Activated T-cell treated with anti-CD3 and anti-CD28 coated beads for 4 hours (primary cell): ENCODE measurements around the gene KDM5A.
"Not testable (repeated sequence)": the region's sequence is repeated elsewhere in the genome, so short reads cannot be mapped to it uniquely, and the experiment has no call there.

Source experiments
- DNase-seq: peaks from one replicate; pipeline ENCODE4 v3.0.0-alpha.2; 2020

Gene KDM5A

GRCh38 chr12:332581-333205 is 56.4 kb downstream of the KDM5A start:
- no peak for DNase-seq

GRCh38 chr12:331287-331686 is 57.8 kb downstream of the KDM5A start:
- DNase-seq: no peak

- DNase-seq: no peak
These were observed 63.2 kb downstream of the KDM5A start for GRCh38 chr12:325906-326305.

GRCh38 chr12:323507-323906 is 65.6 kb downstream of the KDM5A start:
- DNase-seq: no peak

- no peak for DNase-seq
These were observed 67.4 kb downstream of the KDM5A start for GRCh38 chr12:321606-322326.

GRCh38 chr12:318759-319515 is 70.2 kb downstream of the KDM5A start:
- DNase-seq: no peak

GRCh38 chr12:308511-308910 is 80.6 kb downstream of the KDM5A start:
- DNase-seq: no peak

GRCh38 chr12:307406-307805 is 81.7 kb downstream of the KDM5A start:
- DNase-seq: no peak

- DNase-seq: no peak
These were observed 84.3 kb downstream of the KDM5A start for GRCh38 chr12:304805-305204.

GRCh38 chr12:302766-303165 is 86.4 kb downstream of the KDM5A start:
- not testable (repeated sequence) for DNase-seq

- not testable (repeated sequence) for DNase-seq
These were observed 89.0 kb downstream of the KDM5A start for GRCh38 chr12:300166-300565.

GRCh38 chr12:299511-299910 is 89.6 kb downstream of the KDM5A start:
- DNase-seq: not testable (repeated sequence)

- not testable (repeated sequence) for DNase-seq
These were observed 91.1 kb downstream of the KDM5A start for GRCh38 chr12:298059-298458.

GRCh38 chr12:295132-295531 is 94.0 kb downstream of the KDM5A start:
- DNase-seq: no peak

GRCh38 chr12:293199-293598 is 95.9 kb downstream of the KDM5A start:
- no peak for DNase-seq

GRCh38 chr12:292186-292585 is 96.9 kb downstream of the KDM5A start:
- DNase-seq: no peak

GRCh38 chr12:291153-291723 is 97.9 kb downstream of the KDM5A start:
- DNase-seq: no peak

- no peak for DNase-seq
These were observed 100.4 kb downstream of the KDM5A start for GRCh38 chr12:288687-289086.

- DNase-seq: no peak
These were observed 102.4 kb downstream of the KDM5A start for GRCh38 chr12:286531-287300.

GRCh38 chr12:278046-278445 is 111.1 kb downstream of the KDM5A start:
- DNase-seq: no peak

- no peak for DNase-seq
These were observed 113.3 kb downstream of the KDM5A start for GRCh38 chr12:275812-276211.

- DNase-seq: no peak
These were observed 115.7 kb downstream of the KDM5A start for GRCh38 chr12:273382-273781.

- no peak for DNase-seq
These were observed 116.2 kb downstream of the KDM5A start for GRCh38 chr12:272942-273341.
